NCI-H2227 (cell line): Measurements from ENCODE around the gene PMM2.

Source experiments
- DNase-seq: peaks from one replicate; lab custom pipeline; 2025; ENCODE audit not compliant: unreplicated experiment; lab: John Stamatoyannopoulos, UW

The PMM2 gene

DNA sequence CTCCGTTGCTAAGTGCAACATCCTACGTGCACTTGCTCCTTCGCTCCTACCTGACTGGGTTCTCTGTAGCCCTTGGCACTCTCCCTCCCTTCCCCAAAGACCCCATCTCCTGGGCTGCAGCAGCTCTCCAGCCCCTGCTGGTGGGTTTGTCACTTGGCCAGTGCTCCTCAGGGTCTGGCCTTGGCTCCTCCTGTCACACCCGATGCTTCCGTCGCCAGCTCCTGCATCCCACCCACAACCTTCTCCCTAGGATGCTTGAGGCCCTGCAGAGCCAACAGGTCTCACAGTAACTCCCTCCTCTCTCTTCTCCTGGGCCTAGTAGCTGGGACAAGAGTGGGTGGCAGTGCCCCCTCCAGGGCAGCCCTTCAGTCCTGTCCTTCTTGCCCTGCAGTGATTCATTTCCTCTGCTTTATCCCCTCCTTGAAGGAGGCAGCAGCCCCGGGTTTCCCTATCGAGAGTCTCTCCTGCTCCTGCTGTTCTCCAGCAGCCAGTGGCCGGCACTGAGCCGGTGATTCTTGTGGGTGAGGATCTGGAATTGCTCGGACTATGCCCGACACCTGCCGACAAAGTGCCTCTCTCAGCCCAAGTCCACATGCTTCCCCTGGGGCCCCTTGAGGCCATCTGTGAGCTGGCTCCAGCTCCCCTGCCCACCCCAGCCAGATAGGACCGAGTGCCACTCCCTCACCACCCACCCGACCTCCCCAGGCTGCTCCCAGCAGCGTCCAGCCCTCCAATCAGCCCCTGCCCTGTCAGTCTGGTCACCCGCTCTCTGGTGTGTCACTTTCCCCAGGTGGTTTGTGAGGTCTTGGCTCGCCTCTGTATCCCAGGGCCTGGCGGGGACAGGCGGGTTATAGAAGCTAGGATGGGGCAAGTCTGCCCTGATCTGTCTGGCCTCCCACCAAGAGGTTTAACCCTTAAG, 88.3 kb downstream of the PMM2 start:
- no peak for DNase-seq

GRCh38 chr16:8886593-8887430, 89.2 kb downstream of the PMM2 start:
- DNase-seq: no peak

DNA sequence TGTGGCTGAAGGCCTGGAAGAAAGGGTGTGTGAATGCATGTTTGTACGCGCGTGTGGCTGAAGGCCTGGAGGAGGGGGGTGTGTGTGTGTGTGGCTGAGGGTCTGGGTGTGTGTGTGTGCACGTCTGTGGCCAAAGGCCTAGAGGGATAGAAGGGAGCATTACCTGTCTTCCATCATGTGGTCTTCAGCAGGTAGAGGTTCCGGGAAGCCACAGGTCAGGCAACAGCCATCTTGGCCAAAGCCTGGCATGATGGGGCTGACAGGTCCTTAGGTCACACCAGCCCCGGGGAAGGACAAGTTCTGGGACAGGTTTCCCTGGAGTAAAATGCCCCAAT, 89.8 kb downstream of the PMM2 start:
- no peak for DNase-seq

DNA sequence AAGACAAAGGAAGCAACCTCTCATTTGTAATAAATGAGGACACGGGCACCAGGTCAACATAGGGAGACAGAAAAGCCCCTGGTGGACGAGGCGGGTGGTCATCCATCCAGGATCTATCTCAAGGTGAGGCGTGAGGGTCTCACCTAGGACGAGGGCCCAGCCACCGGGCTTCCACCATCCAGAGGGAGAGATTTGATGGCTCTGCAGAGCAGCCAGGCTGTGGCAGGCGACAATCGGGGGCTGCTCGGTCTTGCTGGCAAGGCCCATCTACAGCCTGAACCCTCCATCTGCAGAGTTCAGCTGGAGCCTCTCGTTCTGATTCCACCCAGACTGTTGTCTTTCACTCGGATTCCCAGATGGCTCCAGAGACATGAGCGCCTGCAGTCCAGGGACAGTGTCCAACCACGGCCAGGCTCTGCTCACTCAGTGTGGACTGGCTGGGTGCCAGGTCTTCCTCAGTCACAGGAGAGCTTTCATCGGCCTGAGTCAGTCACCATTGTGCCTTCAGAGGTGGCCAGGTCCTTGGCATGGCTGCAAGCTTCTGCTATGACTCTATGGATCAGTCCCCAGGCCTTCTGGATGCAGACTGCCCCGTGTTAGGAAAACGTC, 90.4 kb downstream of the PMM2 start:
- DNase-seq: no peak

GRCh38 chr16:8888951-8889892, 91.6 kb downstream of the PMM2 start:
- DNase-seq: no peak

DNA sequence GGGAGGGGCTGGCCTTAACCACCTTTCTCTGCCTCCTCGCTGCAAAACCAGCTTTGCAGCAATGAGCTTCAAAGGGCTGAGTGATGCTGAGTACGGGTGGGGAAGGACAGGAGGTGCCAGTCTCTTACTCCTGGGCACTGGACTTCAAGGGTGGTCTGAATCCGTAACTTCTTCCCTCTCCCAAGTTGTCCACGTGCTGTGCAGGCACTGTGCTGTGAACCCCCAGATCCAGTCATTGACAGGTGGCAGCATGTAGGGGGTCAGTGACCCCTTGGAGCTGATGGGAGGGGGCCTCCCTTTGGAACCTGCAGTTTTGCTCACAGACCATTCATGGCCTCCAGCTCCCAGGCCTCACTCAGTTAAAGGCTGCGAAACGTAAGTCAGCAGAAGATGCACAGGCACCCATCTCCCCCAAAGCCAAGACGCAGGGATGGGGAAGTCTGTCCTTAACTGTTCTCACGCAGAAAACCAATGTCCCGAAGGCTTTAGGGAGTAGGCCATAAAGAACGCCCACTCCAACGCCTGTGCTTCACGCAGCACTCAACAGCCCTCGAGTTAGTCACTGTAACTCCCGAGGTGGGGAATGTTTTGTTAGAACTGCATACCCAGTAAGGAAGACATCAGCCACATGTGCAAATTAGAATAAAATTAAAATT, 92.4 kb downstream of the PMM2 start:
- no peak for DNase-seq

DNA sequence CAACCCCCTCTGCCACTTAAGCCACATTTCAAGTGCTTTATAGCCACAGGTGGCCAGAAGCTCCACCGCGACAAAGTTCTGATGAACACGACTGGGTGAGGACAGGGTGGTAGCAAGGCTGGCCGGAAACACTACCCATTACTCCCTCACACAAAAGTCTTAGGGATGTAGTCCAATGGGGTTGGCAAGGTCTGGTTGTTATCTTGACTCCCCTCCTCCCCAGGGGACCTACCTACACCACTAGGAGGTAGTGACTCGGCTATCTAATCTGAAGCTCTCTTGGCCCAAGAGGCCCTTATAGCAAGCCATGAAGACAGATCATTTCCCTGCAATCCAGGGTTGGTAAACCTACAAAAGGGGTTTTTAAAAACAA, 92.9 kb downstream of the PMM2 start:
- DNase-seq: no peak

GRCh38 chr16:8892101-8892575, 94.5 kb downstream of the PMM2 start:
- no peak for DNase-seq

DNA sequence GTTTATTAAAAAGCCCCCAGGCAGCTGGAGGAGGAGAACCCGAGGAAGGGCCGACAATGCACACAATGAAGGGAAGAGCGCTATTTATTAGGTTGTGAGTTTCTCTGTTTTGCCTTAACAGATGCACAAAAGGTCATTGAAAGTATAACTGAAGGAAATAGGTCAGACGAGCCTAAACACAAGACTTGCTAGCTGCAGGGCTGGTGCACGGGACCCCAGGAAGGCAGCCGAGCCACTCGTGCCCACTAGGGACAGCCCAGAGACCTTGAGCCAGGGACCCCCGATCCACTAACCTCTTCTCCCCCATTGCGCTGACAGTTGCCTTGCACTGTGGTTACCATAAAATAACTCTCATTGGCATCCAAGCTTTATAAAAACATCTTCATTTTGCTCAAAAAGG, 95.8 kb downstream of the PMM2 start:
- DNase-seq: no peak

- no peak for DNase-seq
Observed at GRCh38 chr16:8893976-8894690, 96.5 kb downstream of the PMM2 start.

DNA sequence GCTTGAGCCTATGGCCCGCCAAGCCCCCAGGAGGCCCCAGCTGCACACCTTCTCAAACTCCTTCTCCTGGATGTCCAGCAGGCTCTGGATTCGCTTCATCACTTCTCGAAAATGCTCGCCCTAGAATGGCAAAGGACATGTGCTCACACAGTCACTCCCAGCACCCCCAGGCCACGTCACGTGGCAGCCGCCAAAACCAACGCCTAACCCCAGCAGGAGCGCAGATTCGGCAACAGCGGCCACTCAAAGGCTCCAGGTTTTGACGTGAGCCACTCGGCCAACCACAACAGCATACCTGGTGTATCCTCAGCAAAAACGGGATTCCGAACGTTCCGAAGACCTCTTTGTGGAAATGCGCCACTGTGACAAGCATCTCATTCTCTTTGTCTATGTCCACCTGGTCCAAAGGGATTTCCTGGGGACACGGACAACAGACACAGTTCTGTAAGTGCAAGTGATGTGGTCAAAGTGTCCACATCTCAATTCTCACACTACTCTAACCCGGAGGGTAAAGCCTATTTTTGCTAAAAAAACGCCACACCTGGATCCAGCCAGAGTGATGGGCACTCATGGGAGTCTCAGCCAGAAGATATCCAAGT, 97.2 kb downstream of the PMM2 start:
- no peak for DNase-seq

GRCh38 chr16:8898660-8899318, 101.2 kb downstream of the PMM2 start:
- no peak for DNase-seq
